GM18519 (cell line): ENCODE results near the gene NRN1.
"Not testable (repeated sequence)": the region's sequence is repeated elsewhere in the genome, so short reads cannot be mapped to it uniquely, and the experiment has no call there.

Source experiments
- ATAC-seq: cut with Tn5 transposase; IDR thresholded peaks from one replicate; pipeline ENCODE4 v1.9.1; 2021; ENCODE audit warnings: mild to moderate bottlenecking, moderate library complexity; ENCODE audit not compliant: unreplicated experiment, low FRiP score

NRN1 gene

DNA sequence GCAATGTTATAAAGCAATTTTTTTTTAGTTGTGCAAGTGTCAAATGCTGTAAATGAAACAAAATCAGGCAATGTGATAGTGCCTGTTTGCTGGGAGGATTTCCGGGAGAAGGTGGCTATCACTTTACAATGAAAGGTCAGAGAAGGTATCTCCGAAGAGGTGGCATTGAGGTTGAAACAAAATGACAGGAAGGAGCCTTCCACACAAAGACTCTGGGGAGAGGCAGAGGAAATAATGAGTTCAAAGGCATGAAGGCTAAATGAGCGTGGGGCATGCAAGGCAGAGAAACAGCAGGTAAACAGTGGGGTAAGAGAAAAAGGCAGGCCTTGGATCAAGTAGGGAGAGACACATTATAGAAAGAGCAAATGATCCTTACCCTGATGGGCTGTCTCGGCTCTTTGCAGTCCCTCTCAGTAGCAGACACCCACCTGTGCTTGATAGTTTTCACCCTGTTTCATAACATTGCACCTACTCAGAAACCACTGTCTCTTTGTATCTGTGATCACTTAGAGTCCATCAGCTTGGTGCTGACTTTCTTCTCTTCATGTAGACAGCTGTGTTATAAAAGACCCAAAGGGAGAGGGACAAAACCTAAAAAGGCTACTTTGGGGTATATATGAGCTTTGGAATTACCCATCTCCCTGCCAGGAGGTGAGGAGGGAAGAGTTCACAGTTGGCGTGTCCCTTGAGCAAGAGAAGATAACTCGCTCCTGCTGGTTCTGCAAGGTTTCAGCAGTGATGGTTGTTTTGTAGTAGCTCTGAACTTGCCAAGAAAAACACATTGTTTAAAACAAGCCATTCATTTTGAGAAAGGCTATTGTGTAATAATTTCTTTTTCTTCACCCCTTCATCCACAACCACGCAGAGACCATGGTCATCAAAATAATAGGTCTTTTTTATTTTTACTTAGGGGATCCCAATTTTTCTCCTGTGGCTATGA is 22.3 kb downstream of the NRN1 start:
- ATAC-seq: no peak

DNA sequence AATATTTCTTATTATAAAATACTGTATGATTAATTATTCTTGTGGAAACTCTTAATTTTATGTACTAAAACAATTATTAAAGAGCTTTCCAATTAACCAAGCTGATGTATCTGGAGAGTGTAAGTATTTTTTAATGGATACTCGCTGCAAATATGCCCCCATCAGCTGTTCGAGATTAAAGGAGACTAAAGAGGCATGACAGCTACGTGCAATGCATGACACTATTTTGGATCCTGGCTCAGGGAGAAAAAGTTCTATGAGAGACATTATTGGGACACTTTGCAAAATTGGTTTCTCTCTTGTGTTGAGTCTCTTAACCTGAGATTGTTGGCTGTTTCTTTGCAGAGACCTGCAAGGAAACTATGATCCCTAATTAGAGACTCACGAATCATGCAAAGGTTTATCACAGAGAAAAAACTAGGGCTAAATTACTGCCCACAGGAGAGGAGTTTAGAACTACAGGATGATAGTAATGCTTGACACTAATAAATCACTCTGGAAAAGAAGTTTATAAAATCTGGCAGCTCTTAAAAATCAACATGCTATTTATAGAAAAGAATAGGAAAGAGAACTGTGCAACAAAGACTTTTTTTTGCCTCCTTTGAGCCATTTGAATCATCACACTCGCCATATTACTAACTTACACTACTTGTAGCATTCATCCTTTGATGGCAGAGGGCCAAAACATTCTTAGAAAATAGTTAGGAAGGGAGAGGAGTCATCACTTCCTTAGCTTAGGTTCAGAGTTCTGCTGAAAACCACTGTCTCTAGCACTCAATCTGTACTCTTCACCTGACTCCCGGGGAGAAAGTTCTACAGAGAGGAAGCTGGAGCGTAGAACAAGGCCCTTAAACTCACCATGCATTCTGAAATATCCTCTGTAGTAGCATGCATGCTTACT is 25.3 kb downstream of the NRN1 start:
- ATAC-seq: no peak

DNA sequence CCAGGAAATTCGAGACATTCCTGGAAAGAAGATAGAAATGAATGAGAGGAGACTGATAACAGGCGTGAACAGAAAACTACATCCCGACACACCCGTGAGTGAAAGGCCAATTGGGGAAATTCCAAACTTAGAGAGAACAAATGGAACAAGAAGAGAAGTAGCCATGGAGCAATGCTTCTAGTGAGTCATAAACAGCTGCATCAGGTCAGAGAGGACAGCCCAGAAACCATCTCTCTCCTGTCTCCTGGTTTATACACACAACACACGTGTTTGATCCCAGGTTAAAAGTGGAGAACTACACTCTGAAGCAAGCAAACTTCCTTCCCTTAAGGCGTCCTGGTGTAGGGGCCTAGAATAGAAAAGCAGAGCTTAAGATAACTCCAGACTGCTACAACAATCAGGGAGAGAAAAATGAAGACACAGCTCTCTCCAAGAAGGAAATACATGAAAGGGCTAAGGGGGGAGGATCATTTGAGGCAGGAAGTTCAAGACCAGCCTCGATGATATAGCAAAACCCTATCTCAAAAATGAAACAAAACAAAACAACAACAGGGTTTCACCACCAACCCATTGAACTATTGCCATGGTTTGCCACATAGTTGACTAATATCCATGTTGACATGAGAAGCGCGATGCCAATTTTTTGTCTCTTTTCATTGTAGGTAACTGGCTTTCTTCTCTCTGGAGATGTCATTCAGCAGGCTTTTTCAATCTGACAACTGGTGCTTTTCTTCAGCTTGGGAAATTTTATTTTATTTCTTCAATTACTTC is 26.9 kb downstream of the NRN1 start:
- no peak for ATAC-seq

DNA sequence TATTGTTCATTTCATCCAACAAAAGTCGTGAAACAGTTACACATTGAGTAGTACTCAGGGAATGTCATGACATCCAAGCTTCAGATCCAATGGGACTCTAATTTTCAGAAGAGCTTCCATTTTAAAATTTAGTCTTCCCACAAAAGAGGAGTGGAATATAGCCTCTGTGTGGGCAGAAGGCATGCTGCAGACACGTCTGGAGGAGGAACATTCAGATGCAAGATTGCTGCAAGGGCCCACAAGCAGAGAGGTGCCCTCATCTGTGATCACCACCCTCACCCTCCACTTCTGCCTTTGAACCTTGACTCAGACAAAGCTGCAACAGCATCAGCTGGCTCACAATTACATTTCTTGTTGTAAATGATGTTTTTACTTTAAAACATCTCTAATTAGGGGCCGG is 29.9 kb downstream of the NRN1 start:
- no peak for ATAC-seq

DNA sequence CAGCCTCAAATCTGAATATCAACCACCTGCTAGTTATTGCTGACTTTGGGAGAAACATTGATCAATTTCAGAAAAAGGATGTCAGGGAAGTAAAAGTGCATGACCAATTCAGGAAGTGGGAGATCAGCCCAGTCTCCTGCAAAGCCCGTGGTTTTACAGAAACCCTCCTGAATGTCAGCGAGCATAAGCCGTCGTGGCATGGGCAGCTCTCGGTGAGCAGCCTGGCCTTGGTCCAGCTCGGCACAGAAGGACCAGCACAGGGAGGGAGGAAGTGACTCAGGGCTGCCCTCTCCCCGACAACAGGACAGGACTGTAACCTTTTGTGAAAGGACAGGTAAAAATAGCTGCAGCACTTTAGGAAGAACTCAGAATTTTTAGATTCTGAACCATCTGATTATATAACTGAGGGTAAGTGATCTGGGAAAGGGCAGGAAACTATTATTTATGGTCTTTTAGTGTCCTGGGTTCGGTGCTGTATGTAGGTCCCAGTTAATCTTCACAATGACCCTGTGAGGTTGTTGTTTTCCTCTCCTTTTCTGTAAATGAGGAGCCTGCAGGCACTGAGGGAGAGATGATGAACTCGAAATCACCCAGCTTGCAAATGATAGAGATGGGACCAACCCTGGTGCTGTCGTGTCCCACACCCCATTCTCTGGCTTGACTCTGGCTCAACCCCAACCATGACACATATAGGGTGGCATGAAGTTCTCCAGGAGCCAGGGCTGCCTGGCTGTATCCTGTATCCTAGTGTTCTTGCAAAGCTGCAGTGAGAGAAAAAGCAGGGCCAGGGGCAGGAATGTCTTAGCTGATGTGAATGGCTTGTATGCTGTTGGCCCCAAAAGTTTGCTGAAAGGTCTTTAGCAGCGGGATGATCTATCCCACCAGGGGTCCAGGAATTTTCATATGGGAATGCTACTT is 37.6 kb downstream of the NRN1 start:
- no peak for ATAC-seq

DNA sequence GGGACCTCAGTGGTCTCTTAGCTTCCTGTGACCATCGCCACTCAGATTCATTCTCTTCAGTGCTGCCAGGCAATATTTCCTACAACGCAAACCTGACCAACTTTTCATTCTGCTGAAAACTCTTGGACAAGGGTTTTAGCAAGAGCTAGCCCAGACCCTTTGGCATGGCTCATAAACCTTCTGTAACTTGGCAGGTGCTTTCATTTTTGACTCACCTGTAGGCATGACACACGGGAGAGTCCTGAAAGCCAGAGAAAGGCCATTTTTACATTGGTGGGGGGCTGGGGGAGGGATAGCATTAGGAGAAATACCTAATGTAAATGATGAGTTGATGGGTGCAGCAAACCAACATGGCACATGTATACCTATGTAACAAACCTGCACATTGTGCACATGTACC is 38.7 kb downstream of the NRN1 start:
- not testable (repeated sequence) for ATAC-seq

DNA sequence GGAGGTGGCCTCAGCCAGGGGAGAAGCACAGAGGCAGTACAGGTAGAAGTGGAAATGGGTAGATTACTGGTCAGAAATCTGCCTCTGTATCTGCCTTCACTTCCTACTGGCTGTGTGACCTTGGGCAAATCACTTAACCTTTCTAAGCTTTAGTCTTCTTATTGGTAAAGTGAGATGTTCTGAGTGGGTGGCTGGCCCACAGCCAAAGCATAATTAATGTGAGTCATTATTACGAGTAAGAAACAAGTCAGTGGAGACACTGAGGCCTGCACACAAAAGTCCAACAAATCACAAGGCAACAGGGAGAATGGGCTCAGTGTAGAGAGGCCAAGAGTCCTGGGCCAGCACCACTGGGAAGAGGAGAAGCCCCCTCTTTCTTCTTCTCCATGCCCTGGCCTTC is 39.1 kb downstream of the NRN1 start:
- no peak for ATAC-seq

DNA sequence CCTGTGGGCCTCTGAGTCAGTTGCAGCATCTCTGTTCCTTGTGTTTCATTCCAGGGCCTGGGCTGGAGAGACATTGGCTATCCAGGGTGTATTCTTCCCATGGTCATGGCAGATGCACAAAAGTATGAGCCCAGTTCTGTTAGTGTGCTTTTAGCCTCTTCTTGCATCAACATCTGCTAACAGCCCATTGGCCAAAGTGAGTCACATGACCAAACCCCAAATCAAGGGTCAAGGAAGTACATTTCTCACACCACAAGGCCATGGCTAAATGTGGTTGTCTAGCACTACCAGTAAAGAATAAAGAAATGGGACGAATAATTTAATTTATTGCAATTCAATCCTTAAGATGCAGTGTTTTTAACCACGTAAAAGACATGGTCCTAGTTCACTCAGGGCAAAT is 43.9 kb downstream of the NRN1 start:
- no peak for ATAC-seq

DNA sequence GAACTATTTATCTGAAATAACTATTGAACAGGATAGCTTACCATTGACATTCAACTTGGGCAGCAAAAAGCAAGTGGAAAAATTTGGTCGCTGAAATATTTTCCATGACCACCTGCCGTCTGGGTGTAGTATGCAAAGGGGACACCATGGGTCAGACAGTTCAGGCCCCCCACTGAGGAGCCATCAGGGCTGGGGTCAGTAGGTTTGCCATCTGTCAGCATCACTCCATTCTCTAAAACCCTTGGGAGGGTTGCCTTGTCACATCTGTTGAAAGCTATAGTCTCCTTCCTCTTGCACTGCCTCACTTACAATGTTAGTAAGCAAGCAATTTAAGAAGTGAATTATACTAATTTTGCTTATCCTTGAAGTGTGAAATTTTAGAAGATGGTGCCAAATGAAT is 44.9 kb downstream of the NRN1 start:
- ATAC-seq: no peak

DNA sequence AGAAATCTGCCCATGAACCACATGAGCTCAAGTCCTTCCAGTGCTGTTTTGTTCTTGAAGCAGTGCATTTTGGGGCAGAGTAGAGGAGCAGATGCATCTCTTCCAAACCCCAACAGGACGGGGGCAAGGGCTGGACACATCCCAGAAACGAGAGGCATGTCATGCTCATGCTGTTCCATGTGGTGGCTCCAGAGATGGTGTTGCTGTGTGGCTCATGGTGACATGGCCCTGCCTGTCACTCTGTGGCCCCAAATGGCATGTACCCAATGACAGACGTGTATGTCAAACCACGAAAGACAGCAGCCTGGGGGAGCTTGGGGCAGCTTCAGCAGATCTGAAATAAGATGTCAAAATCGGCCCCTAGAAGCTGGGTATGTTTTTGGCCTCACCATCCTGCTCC is 46.3 kb downstream of the NRN1 start:
- no peak for ATAC-seq

DNA sequence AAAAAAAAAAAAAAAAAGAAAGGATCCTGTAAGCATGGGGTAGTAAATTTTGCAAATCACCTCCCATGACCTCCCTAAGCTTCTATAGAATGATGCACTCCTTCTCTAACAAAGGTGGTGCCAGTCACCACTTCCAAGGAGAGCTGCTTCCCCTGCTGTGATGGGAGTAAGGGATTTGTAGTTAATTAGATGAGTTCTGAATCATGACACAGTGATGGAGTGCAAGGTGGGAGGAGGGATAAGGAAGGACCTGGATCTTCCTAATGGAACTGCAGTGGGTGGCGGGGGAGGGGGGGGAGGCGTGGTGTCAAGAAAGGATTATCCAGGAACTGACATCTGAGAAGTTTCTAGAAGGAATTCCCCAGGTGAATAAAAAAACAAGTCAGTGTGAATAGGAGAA is 47.8 kb downstream of the NRN1 start:
- ATAC-seq: no peak

DNA sequence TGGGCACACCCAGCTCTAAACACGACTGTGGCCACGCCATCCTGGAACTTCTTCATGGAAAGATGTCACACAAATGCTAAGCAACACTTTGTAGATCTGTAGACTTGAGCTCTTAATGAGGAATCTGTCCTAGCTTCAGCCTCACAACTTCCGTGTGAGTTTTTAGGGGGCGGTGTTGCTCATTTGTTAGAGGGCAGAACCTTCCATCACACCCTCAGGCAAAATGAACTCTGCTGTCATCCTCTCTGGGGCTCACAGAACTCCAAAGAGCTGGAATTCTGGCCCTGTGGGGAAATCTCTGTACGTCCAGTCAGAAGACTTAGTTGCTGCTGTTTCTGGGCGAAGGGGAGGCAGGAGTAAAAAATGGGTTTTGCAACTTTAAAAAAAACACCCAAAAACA is 49.8 kb downstream of the NRN1 start:
- no peak for ATAC-seq

DNA sequence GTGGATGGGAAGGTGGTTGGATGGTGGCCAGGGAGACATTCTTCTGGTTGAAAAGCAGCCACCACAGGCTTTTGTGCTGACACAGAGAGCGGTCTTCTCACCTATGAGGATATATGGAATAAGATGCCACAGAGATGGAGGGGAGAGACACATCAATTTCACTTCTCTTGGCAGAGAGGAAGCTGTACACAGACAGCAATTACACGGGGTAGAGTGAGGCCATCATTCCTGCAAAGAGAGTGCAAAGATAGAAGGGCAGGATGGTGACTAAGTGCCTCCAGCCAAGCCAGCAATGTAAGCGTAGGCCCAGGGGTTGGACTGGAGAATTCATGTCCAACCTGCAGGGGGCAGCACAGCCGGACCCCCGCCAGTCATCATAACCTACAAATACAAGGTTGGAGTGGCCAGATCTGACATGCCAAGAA is 56.4 kb downstream of the NRN1 start:
- ATAC-seq: no peak
